GM12878 (cell line): ENCODE results near the gene NLRC5. TPM values are rescaled to one million over a fixed set of nuclear protein-coding genes. Genes with fewer than 3 reads are reported as not detected.

Experiments used
- ATAC-seq: fragments of 200-7000 bp; cut with Tn5 transposase; 3 replicates; pipeline ENCODE4 v1.9.1; 2020; ENCODE audit warnings: mild to moderate bottlenecking, moderate library complexity
- BruUV-seq: library from RNA; stranded (reverse); fragments of 400-500 nt; replicated peaks from 2 replicates; lab custom pipeline; 2021; lab: Mats Ljungman, UMichigan
- CTCF ChIA-PET: fragments of 300-600 bp; sonication (Branson Sonifier 250); formaldehyde crosslinking; extraction: SDS; loops from one replicate; lab custom pipeline; 2021; ENCODE audit warnings: inconsistent platforms; lab: Yijun Ruan, JAX
- POLR2A ChIA-PET: fragments of 350-600 bp; formaldehyde crosslinking; extraction: SDS; loops from one replicate; lab custom pipeline; 2021; ENCODE audit warnings: inconsistent platforms; lab: Charles Lee
- RAD21 ChIA-PET: fragments of 300-600 bp; sonication (Branson Sonifier 250); formaldehyde crosslinking; loops from one replicate; lab custom pipeline; 2023; ENCODE audit warnings: antibody characterized with exemption; ENCODE audit not compliant: unreplicated experiment; lab: Charles Lee
- SMC1A ChIA-PET: fragments of 300-600 bp; sonication (Branson Sonifier 250); formaldehyde crosslinking; loops from one replicate; lab custom pipeline; 2023; ENCODE audit not compliant: unreplicated experiment, uncharacterized antibody; lab: Charles Lee
- DNase-seq: peaks from one replicate; pipeline ENCODE4 v3.0.0-alpha.2; 2011; ENCODE audit warnings: low read depth, low spot score
- FAIRE-seq: peaks from 3 replicates; lab custom pipeline; 2011; peaks lifted over from hg19 to GRCh38; lab: Jason Lieb, UNC
- H2AFZ ChIP-seq: 2 replicates; pipeline ENCODE4 v1.6.0; 2011; ENCODE audit warnings: low read depth, low read length, control low read depth; ENCODE audit not compliant: control insufficient read depth
- H3K27ac ChIP-seq: 2 replicates; pipeline ENCODE4 v1.5.1; 2011; ENCODE audit warnings: control low read depth; ENCODE audit not compliant: control insufficient read depth, insufficient read depth
- H3K27me3 ChIP-seq, 2 experiments: replicated peaks in 1 of 2; 2 replicates each; pipeline versions ENCODE4 v1.6.0 to v1.6.1; 2011; ENCODE audit warnings: low read length in 1 of 2; ENCODE audit not compliant: control insufficient read depth in 2 of 2, insufficient read depth in 2 of 2
- H3K36me3 ChIP-seq, 2 experiments: 2 replicates each; pipeline ENCODE4 v1.5.1; 2011; ENCODE audit warnings: low read length in 1 of 2; ENCODE audit not compliant: control insufficient read depth in 2 of 2, insufficient read depth in 2 of 2
- H3K4me1 ChIP-seq: 2 replicates; pipeline ENCODE4 v1.6.1; 2011; ENCODE audit warnings: mild to moderate bottlenecking, low read length, moderate library complexity, mixed read lengths; ENCODE audit not compliant: control insufficient read depth, insufficient read depth
- H3K4me2 ChIP-seq: 2 replicates; pipeline ENCODE4 v1.6.0; 2011; ENCODE audit warnings: control low read depth; ENCODE audit not compliant: control insufficient read depth, insufficient read depth
- H3K4me3 ChIP-seq: fragments of 200-600 bp; sonication (generic); 2 replicates; pipeline ENCODE4 v1.5.1; 2016
- H3K79me2 ChIP-seq: 2 replicates; pipeline ENCODE4 v1.6.0; 2011; ENCODE audit warnings: low read length; ENCODE audit not compliant: control insufficient read depth, insufficient read depth
- H3K9ac ChIP-seq: 2 replicates; pipeline ENCODE4 v1.8.0; 2011; ENCODE audit warnings: low read length, control low read depth, mixed read lengths; ENCODE audit not compliant: control insufficient read depth, insufficient read depth
- H3K9me3 ChIP-seq: replicated peaks from 3 replicates; pipeline ENCODE4 v1.5.1; 2011; ENCODE audit warnings: mild to moderate bottlenecking, low read length; ENCODE audit not compliant: control insufficient read depth, insufficient read depth
- H4K20me1 ChIP-seq: 2 replicates; pipeline ENCODE4 v1.6.0; 2011; ENCODE audit not compliant: control insufficient read depth, insufficient read depth
- BACH1 ChIP-seq: fragments of 450-650 bp; IDR thresholded peaks from 2 replicates; pipeline ENCODE4 v1.6.1; 2017; ENCODE audit warnings: mild to moderate bottlenecking, borderline replicate concordance
- CUX1 ChIP-seq: IDR thresholded peaks from 2 replicates; pipeline ENCODE4 v1.6.1; 2012; ENCODE audit warnings: improper control_type of control experiment, low read depth, low read length; ENCODE audit not compliant: insufficient replicate concordance
- EZH2 ChIP-seq: IDR thresholded peaks from 2 replicates; pipeline ENCODE4 v1.6.1; 2012; ENCODE audit warnings: low read depth, mild to moderate bottlenecking, control low read depth, inconsistent platforms, low read length, borderline replicate concordance; ENCODE audit not compliant: control insufficient read depth
- POLR2AphosphoS5 ChIP-seq: IDR thresholded peaks from 2 replicates; pipeline ENCODE4 v1.6.1; 2011; ENCODE audit warnings: mild to moderate bottlenecking, low read length, inconsistent platforms
- RAD21 ChIP-seq: IDR thresholded peaks from 2 replicates; pipeline ENCODE4 v1.6.1; 2011; ENCODE audit warnings: mild to moderate bottlenecking, low read depth, low read length, moderate library complexity; ENCODE audit not compliant: insufficient read depth
- SREBF2 ChIP-seq: IDR thresholded peaks from 2 replicates; pipeline ENCODE4 v1.6.1; 2012; ENCODE audit warnings: mild to moderate bottlenecking, low read length
- YY1 ChIP-seq: IDR thresholded peaks from 2 replicates; pipeline ENCODE4 v1.6.1; 2011; ENCODE audit warnings: low read depth, mild to moderate bottlenecking, low read length
- ZBED1 ChIP-seq: IDR thresholded peaks from 2 replicates; pipeline ENCODE4 v1.6.1; 2016; ENCODE audit warnings: borderline replicate concordance
- ZNF274 ChIP-seq: IDR thresholded peaks from one replicate; pipeline ENCODE4 v1.8.0; 2011; ENCODE audit not compliant: insufficient read length, insufficient read depth
- WGBS: methylation state at CpG from one replicate; pipeline ENCODE4 v1.1.6; 2016; ENCODE audit warnings: low lambda C conversion rate; ENCODE audit not compliant: insufficient replicate concordance, insufficient coverage; ENCODE audit errors: missing lambda C conversion rate; 5-methylcytosine and 5-hydroxymethylcytosine counted together
- in situ Hi-C: fragments of 300-500 bp; cut with MboI; formaldehyde crosslinking; loops from 9 replicates; pipeline ENCODE4 v1.14.3; 2018; ENCODE audit warnings: mixed read lengths
- intact Hi-C: fragments of 100-400 bp; cut with micrococcal nuclease; formaldehyde crosslinking; loops from one replicate; pipeline ENCODE4 v1.14.2; 2022; ENCODE audit not compliant: unreplicated experiment
- polyA plus RNA-seq, 11 experiments: library from polyadenylated mRNA; depleted of rRNA in 4 of 11; unstranded in 6 of 11; stranded (reverse) in 5 of 11; fragments of >200 nt; fragmentation: Nextera tagmentation in 4 of 11; fragmentation: Illumina TruSeq in 1 of 11; extraction: Ambion mirVana in 4 of 11; extraction: Trizol in 1 of 11; gene quantifications; 1 replicate in 1 of 11; 2 replicates in 10 of 11; pipeline versions ENCODE4 v1.2.1 to v1.2.3, GENCODE V29; 2011 to 2016; ENCODE audit warnings: inconsistent platforms in 2 of 11, missing spikeins in 2 of 11, low read depth in 1 of 11
- total RNA-seq, 4 experiments: library from RNA; depleted of rRNA in 3 of 4; stranded (reverse); fragments of >200 nt in 3 of 4; fragmentation: Illumina TruSeq in 1 of 4; extraction: Trizol in 1 of 4; gene quantifications; 2 replicates each; pipeline versions ENCODE4 v1.2.1 to v1.2.3, GENCODE V29; 2013 to 2021

NLRC5 gene
- total and polyA plus RNA-seq, 10 of the 15 experiments (the other 5 are each of a cell fraction or from before 2014, with no cell fraction given): 13.1 to 105 (median 57.3) TPM

DNA sequence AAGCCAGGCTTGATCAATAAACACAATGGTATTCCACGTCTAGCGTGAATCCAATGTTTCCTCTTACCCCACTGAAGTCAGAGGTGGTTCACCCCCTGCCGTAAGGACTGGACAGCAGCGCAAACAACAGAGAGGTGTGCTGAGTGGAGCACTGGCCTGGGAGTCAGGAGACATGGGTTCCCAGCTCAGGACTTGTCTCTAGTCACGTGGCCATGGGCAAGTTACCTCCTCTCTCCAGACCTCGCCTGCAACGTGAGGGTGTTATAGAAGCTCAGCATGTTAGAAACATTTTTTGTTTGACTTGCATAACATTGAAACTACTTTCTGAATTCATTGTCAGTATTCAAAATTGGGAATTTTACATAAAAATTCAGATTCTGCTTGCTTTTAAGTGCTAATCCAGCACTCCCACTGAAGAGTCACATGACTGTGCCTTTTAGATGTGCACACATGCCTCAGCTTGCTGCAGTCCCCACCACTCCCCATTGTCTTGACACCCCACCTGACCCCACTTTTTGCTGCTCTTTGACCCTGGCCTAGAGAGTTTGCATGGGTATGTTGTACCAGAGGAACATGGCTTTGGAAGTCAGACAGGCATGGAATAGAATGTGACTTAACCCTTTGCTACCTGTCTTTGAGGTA lies 94.2 kb downstream of the NLRC5 start:
- FAIRE-seq (no peak), ATAC-seq (peak; percentile 11)
- RAD21 ChIA-PET: interaction anchor here (0.6 to 1.6 kb wide), 7 partner anchors 9 to 436 kb away, joined by 3 to 7 read pairs (median 3); partner anchors contain the start of gene CPNE2

More for the DNA sequence above, 94.2 kb downstream of the NLRC5 start:
- no TSS peak for BruUV-seq
- H3K9me3 ChIP-seq: no peaks in the 10 kb centered on the region
- ChIA-PET SMC1A (interaction anchor here (0.7 to 2.2 kb wide), 10 partner anchors 12 to 333 kb away, joined by 3 to 8 read pairs (median 4); no protein-coding TSS in a partner anchor), POLR2A (interaction anchor here (0.7 to 1.6 kb wide), 3 partner anchors 14 to 209 kb away, joined by 3 to 4 read pairs (median 3); no protein-coding TSS in a partner anchor)
- H3K4me2 ChIP-seq: no peak overlapping the region
- H3K36me3 ChIP-seq: peaks cover 0 to 3% of the 10 kb centered on the region in 2 experiments; a peak in 3 of 4 replicates
- no peaks in the 10 kb centered on the region for H3K79me2 ChIP-seq
- in situ Hi-C loops: no loop called here
- TF ChIP-seq CUX1 (no peak), BACH1 (no peak), ZNF274 (no peak), EZH2 (no peak), ZBED1 (no peak), POLR2AphosphoS5 (no peak; the same call in 1 of the 2 replicates), RAD21 (no peak), YY1 (no peak), SREBF2 (no peak)
- TF ChIP-seq, all 136 proteins: peak for 0
- Histone ChIP-seq H3K4me3 (no peak overlapping the region), H3K9ac (no peak overlapping the region), H3K27me3 (no peaks in the 10 kb centered on the region), H3K27ac (no peak overlapping the region), H4K20me1 (no peaks in the 10 kb centered on the region), H2AFZ (no peak overlapping the region), H3K4me1 (no peaks in the 10 kb centered on the region)
- WGBS: 81% methylated on average over 7 of the region's 7 CpGs
- CTCF ChIA-PET: interaction anchor here (0.6 to 6.0 kb wide), 42 partner anchors 9 to 437 kb away, joined by 3 to 40 read pairs (median 4); partner anchors contain the start of genes CPNE2, PSME3IP1 and RSPRY1
- intact Hi-C loops: loop anchor here (1.0 to 2.0 kb wide), 3 partner anchors 85 to 217 kb away; no protein-coding TSS in a partner anchor
- DNase-seq: no peak
